ENCODE data around the gene RBM43.

GRCh38 chr2:151287513-151288250 lies 26.0 kb upstream of the RBM43 start:
- TF ChIP-seq, protein P1, sequence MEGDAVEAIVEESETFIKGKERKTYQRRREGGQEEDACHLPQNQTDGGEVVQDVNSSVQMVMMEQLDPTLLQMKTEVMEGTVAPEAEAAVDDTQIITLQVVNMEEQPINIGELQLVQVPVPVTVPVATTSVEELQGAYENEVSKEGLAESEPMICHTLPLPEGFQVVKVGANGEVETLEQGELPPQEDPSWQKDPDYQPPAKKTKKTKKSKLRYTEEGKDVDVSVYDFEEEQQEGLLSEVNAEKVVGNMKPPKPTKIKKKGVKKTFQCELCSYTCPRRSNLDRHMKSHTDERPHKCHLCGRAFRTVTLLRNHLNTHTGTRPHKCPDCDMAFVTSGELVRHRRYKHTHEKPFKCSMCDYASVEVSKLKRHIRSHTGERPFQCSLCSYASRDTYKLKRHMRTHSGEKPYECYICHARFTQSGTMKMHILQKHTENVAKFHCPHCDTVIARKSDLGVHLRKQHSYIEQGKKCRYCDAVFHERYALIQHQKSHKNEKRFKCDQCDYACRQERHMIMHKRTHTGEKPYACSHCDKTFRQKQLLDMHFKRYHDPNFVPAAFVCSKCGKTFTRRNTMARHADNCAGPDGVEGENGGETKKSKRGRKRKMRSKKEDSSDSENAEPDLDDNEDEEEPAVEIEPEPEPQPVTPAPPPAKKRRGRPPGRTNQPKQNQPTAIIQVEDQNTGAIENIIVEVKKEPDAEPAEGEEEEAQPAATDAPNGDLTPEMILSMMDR (conservative IDR thresholded peaks at IDR 0.05; ENCODE audit: low read length) = no peak
- TF ChIP-seq EZH2phosphoT487 (IDR thresholded peaks at IDR 0.05; ENCODE audit: borderline replicate concordance, low read depth, low read length) = no peak
